Globus pallidus (tissue), 1 donor: Measurements from ENCODE around the gene SLC8B1.

Source experiments
- DNase-seq: peaks from one replicate; pipeline ENCODE4 v3.0.0-alpha.2; 2015; ENCODE audit warnings: low spot score

Gene SLC8B1

DNA sequence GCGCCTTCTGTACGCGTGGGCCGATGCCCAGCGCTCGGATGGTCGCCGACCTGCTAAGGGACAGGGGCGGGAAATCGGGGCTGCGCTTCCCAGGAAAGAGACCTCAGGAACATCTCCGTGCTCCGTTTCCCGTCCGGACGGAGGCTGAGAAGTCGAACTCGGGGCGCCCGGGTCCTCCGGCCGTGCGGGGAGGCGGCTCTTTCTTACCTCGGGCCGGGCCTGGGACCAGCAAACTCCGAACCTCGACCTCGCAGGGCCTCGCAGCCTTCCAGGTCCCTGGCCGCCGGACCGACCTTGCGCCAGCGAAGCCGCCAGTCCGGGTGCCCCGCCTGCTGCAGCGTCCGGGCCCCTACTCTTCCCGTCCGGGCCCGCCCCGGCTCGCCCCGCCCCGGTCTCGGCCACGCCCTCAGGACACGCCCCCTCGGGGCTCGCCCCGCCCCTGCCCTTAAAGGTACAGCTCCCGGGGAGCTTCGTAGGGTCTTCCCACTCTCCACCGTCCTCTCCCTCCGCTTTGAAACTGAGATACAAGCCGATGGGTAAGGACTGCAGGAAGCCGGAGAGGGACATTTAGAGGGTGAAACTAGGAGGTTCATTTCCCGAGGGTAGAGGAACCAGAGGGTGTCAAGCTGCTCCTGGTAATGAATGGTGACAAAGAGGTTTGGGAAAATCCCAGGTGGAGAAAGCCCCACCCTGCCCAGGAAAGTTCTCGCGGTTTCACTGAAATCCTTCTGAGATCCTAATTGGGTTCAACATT is at the start of gene SLC8B1:
Gene SLC8B1, minus strand, starts transcription at position 324 of the 754 bp plus-strand sequence. CDS start 2,231 bp downstream, outside the sequence.
- DNase-seq, result peak; percentile 80

DNA sequence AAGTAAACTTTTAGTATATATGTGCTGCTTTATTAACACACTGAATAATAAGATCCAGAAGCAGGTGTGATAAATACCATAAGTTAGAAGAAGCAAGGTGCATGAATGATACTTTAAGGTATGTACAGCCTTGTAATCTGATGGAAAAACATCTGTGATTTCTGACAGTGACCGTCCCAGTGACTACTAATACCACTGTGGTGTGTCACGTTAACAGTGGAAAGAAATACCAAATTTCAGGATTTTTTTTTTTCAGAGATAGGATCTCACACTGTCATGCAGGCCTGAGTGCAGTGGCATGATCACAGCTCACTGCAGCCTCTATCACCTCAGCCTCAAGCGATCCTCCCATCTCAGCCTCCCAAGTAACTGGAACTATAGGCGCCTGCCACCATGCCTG is 47.3 kb upstream of the SLC8B1 start:
- no peak for DNase-seq

DNA sequence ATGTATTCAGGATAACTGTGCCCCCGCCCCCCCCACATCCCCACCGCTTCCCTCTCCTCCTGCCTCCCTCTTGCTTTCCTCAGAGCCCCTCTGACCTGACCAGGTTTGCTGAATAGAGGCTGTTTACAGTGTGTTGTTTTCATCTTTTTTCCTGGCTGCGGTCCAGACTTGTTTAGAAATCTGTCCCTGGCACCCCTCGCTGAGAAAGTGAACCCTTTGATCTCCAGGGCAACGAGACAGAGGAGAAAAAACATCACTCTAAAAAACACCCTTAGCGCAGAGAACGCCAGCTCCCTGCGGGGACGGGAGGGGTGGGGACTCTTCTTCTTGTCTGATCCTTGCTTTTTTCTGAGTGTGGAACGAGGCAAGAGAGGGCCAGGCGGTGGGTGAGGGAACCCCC is 46.3 kb upstream of the SLC8B1 start:
- no peak for DNase-seq

DNA sequence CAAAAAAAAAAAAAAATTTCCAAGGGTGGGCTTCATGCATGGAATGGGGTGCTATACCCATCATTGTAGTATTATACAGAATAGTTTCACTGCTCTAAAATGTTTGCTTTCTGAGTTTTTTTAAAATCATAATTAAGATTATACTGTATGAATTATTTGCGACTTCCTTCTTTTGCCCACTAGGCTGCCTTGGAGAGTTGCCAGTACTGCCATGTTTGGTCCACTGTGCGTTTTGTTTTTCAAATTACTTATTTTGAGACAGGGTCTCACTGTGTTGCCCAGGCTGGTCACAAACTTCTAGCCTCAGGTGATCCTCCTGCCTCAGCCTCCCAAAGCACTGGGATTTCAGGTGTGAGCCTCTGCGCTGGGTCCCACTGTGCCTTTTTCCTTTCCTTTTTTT is 43.4 kb upstream of the SLC8B1 start:
- no peak for DNase-seq

DNA sequence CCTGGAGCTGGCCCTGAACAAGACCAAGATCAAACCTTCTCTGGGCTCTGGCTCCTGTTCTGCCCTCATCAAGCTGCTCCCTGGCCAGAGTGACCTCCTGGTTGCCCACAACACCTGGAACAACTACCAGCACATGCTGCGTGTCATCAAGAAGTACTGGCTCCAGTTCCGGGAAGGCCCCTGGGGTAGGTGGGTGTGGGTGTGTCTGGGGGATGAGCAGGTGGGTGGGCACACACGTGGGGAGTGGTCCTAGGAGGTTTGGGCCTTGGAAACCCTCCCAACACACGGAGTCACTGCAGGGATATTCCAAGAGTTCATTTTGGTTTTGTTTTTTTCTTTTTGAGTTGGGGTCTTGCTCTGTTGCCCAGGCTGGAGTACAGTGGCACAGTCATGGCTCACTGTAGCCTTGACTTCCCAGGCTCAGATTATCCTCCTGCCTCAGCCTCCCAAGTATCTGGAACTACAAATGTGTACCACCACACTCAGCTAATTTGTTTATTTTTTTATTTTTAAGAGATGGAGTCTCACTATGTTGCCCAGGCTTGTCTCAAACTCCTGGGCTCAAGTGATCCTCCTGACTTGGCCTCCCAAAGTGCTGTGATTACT is 40.0 kb upstream of the SLC8B1 start:
- no peak for DNase-seq

DNA sequence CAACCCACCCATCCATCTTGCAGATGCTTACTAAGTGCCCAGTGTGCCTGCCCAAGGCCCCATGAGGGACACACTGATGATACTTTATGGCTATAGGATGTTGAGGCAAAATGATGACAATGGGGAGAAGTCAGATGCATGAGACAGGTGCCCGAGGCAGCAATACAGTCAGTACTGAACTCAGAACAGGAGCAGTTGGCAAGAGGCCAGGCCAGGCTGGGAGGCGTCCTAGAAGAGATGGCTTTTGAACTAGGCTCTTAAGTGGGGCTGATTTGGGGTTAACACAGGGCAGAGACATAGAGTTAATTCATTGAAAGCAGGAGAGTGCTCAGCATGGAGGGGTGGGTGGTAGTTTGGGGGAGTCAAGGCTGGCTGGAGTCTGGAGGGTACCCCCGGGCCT is 39.1 kb upstream of the SLC8B1 start:
- no peak for DNase-seq

DNA sequence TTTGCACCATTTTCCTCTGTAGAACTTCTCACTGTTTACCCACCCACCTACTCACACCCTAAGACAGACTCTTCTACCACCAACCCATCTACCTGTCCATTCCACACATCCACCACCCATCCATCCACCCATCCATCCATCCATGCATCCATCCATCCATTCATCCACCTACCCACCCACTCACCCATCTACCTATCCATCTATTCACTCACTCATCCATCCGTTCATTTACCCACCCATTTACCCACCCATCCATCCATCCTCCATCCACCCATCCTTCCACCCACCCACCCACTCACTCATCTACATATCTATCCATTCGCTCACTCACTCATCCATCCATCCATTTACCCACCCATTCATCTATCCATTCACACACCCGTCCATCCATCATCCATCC is 38.5 kb upstream of the SLC8B1 start:
- DNase-seq, result no peak

DNA sequence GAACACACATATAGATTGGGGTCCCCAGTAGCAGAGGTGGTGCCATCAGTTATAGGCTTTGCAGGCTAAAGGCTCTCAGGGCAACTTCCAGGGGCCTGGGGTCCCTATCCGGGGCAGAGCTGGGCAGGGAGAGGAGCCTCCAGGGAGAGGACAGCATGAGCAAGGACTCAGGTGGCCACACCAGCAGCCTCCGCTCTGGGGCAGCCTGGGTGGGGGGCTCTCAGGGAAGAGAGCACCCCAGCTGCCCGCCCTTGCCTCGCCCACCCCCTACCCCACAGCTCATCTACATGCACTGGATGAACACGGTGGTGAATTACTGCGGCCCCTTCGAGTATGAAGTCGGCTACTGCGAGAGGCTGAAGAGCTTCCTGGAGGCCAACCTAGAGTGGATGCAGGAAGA is 37.5 kb upstream of the SLC8B1 start:
- no peak for DNase-seq

DNA sequence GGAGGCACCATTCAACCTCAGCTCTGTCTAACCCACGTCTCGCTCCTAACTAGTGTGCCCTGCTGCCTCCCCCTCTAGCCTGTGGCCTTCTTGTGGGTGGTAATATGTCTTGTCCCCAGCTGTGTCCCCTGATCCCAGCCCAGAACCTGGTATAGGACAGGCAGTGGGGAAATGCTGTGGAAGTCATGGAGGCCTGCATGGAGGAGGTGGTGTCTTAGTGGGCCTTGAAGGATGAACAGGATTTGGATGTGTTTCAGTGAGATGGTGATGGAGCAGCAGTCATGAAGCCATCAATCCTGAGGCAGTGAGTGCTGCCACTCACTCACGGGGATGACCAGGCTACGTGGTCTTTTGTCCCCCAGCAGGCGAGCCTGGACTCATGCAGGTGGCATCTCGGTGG is 36.9 kb upstream of the SLC8B1 start:
- DNase-seq, result no peak

DNA sequence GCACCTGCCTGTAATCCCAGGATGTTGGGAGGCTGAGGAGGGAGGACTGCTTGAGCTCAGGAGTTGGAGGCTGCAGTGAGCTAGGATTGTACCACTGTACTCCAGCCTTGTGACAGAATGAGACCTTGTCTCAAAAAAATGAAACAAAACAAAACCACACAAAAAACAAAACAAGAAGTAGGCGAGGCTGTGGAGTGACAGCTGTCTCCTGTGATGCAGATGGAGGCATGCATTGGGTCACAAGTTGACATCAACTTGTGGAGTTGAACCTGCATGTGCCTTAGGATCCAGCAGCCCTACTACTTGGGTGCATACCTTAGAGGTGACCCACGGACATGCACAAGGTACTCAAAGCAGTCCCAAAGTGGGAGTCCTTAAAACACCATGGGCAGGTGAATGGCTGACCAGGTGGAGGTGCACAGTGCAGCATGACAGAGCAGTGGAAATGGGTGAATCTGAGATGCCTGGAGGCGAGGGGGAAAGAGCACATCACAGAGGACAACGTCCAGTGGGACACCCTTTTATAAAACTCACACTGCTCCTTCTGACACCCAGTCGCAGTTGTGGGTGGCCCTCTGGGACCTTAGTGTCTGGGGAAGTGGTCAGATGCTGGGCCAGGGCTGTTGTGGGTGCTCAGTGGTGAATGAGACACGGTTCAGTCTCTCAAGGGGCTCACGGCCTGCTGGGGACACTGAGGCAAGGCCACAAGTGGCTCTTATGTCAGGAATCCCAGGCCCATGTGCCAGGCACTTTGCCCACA is 36.2 kb upstream of the SLC8B1 start:
- no peak for DNase-seq

DNA sequence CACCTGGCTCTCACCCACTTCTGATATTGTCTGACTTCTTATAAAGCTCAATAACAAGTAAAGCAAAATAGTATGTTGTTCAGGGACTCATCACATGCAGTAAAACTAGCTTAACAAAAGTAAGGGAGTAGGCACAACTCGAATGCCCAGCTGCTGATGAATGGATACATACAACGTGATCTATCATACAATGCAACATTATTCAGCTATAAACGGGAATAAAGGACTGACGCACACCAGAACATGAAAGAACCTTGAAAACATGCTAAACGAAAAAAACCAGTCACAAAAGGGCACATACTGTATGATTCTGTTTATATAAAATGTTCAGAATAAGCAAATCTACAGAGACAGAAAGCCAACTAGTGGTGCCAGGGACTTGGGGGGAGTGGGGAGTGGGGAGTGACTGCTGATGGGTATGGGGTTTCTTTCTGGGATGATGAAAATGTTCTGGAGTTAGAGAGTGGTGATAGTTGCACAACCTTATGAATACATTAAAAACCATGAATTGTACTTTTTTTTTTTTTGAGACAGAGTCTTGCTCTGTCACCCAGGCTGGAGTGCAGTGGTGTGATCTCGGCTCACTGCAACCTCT is 34.6 kb upstream of the SLC8B1 start:
- DNase-seq, result peak; percentile 74

DNA sequence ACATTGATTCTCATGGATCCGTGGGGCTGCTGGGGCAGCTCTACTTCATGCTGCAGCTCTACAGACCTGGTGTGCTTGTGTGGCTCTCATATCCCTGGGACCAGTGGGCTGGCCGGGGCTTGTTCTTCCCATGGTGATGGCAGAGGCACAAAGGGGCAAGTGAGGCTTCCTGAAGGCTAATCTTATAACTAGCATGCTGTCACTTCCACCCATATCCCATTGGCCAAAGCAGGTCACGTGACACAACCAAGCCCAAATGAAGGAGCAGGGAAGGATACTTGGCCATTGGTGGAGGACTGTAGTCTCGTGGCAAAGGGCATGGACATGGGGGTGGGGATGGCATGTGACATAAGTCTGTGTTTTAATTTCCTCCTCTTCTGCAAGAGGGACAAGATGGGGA is 33.4 kb upstream of the SLC8B1 start:
- no peak for DNase-seq

DNA sequence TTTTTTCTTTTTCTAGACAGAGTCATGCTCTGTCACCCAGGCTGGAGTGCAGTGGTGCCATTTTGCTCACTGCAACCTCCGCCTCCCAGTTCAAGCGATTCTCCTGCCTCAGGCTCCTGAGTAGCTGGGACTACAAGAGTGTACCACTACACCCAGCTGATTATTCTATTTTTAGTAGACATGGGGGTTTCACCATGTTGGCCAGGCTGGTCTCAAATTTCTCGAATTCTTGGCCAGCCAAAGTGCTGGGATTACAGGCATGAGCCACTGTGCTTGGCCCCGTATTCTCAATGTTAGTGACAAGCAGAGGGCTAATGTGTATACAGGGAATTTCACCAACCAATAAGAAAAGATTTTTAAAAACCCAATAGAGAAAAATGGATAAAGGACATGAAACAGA is 31.9 kb upstream of the SLC8B1 start:
- no peak for DNase-seq

DNA sequence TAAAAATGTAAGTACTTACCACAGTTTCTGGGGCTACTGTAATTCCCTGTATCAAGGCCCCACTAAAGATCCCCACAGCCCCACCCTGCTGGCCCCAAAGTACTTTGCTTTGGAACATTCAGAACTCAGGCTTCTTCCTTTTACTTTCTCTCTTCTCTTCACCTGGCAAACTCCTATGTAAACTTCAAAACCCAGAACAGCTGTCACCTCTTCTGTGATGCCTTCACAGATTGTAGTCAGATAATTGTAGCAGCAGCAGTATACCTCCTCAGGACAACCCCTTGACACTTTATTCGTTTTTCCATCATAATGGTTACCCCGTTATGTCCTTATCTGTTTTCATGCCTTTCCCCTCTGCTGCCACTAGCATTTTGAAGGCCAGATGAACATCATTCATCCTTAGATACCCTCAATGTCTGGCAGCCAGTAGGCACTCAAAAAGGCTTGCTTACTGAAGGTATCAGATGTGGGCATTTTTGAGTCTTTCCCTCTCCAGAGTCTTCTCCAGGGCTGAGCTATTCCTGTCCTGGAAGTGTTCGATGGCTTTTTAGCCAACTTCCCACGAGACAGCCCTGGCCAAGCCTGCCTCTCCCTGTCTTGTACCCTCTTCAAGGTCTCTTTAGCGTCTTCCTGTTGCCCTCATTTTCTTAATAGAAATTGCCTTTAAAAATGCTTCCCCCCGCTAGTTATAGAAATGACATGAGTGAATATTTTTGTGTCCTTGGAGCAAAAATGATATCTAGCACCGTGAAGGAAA is 30.9 kb upstream of the SLC8B1 start:
- DNase-seq, result no peak

DNA sequence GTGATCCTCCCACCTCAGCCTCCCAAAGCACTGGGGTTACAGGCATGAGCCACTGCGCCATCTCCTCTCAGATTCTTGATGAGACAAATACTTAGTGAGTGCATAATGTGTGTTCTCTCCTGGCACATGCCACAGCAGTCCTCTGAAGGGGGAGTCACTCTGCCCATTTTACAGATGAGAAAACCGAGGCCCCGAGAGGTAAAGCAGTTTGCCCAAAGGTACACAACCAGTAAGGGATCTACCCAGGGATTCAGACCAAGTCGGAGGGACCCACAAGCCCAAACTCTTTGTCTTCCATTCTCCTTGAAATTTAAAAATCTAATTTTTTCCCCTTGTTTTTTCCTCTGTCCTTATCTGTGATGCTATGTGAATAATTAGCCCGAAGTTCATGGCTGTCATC is 29.8 kb upstream of the SLC8B1 start:
- DNase-seq, result no peak

DNA sequence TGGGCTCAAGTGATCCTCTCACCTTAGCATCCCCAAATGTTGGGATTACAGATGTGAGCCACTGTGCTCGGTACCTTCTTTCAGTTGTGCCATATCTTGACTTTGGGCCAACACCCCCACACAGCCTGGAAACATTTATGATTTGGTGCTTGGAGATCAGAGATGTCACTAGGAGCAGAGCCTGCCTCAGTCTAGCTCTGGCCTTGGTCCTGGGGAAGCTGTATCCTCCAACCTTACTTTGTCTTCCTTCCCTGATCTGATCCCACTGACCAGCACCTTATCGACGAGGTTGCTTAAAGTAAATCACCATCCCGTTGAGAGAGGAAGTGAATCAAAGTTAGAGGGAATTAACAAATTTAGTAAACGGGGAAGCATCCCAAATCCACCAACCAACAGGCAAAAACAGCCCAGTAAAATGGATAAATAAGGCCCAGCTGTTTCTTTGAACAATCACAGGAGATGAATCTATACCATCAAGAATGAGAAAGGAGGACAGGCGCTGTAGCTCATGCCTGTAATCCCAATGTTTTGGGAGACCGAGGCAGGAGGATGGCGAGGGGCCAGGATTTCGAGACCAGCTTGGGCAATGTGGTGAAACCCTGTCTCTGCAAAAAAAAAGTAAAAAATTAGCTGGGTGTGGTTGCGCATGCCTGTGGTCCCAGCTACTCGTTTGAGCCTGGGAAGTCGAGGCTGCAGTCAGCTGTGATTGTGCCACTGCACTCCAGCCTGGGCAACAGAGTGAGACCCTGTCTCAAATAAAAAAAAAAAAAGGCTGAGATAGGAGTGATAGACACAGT is 26.9 kb upstream of the SLC8B1 start:
- DNase-seq, result no peak

DNA sequence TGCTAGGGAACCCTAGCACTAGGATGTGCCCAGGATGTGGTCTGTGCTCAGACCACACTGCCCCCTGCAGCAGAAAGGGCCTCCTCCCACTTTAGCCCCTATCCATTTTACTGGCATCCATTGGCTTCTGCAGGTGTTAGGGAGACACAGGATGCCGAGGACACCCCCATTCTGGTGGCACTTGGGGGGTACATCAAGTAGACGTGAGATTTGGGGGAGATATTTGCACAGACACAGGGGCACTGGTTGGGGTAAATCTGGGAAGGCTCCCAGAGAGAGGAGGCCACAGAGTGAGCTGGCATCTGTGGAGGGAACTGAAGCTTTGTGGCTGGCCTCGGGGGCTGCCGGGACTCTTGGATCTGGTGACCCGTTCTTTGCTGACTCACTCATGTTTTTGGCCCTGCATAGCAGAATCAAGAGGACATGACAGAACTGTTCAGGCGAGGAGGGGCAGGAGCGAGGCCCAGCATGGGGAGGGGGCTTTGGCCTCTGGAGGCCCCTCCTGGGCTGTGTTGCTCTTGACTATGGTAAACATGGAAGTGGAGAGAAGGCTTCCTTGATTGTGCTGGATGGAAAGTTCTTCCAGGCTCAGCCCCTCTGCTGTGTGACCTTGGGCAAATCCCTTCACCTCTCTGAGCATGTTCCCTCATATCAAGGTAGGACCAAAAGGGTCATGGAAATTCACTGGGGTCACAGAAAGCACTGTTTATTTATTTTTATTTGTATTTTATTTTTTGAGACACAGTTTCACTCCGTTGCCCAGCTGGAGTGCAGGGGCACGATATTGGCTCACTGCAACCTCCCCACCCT is 25.2 kb upstream of the SLC8B1 start:
- no peak for DNase-seq

DNA sequence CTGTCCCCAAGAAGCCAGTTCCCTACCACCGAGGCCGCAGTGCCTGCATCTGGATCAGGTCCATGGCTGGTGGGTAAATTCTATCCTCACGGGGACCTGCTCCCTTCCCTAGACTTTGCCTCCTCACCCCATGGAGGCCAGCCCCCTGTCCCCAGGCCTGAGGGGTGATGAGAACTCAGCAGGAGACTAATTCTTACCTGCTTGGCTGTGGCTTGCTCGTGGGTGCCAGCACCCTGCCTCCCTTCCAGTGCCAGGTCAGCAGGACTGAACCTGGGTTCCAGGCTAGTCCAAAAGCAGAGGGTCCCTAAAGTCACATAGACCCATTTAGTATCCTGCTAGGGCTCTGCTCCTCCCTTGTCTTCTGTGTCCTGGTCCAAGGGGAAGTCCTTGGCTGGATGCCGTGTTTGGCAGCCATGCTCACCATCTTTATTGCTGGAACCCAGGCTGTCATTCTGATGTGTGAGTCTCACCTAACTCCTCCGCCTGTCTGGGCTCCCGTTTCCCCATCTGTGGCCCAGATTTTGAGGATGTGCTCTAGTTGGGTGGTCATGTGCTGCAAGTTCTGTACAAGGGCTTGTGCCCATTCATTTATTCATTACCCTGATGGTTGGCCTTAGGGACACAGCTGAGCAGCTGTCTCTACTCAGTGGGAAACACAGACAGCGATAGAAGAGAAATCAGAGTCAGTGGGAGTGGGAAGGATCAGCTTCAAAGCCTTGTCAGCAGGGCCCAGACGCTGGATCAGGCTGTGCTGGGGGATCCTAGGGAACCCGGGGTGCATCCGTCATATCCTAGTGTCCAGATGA is 24.4 kb upstream of the SLC8B1 start:
- peak; percentile 75 for DNase-seq

DNA sequence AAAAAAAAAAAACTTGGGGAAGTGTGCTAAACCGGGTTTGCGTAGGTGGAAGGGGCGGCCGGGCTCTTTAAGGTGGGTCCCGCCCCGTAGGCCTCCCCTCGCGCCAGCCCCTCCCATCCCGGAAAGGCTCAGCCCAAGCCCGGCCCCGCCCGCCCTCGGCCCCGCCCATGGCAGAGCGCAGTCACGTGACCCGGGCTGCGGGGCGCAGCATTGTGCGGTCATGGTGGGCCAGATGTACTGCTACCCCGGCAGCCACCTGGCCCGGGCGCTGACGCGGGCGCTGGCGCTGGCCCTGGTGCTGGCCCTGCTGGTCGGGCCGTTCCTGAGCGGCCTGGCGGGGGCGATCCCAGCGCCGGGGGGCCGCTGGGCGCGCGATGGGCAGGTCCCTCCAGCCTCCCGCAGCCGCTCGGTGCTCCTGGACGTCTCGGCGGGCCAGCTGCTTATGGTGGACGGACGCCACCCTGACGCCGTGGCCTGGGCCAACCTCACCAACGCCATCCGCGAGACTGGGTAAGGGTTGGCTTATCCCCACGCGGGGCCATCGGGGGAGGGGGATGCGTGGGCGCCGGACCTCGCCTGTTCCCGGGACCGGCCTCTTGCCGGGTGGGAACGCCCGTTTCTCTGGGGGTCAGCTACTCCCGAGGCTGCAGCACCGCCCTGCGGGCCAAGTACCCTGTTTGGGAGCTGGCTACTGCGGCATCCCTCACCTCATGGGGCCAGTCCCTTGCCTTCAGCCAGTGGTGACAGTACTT is 23.6 kb upstream of the SLC8B1 start, which contains the start of gene PLBD2:
Gene PLBD2, plus strand, starts transcription at position 207 of the 752 bp plus-strand sequence. Its CDS starts 14 bp downstream, at position 221.
- peak; percentile 92 for DNase-seq
